Measurements from ENCODE around the gene PRSS50.
"Not testable (repeated sequence)": the region's sequence is repeated elsewhere in the genome, so short reads cannot be mapped to it uniquely, and the experiment has no call there.

PRSS50 gene

DNA sequence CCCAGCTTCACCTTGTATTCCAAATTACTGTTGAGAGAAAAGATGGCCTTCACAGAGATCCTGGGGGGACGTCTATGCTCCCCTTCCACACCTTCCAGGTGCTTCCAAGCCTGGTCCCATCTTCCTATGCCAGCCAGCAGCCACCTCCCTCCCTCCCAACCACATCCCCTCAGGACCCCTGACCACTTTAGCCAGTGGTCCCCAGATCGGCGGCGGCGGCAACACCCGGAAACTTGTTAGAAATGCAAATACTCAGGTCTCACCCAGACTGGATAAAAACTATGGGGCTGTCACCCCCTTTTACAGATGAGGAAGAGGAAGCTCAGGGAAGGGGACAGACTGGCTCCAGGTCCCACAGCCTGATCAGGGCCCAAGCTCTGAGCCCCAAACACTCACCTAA lies 38.0 kb upstream of the PRSS50 start:
- no peaks in the 10 kb centered on the region for H3K9me3 ChIP-seq
- no peaks in the 10 kb centered on the region for H3K4me1 ChIP-seq
- TF ChIP-seq, protein P1, sequence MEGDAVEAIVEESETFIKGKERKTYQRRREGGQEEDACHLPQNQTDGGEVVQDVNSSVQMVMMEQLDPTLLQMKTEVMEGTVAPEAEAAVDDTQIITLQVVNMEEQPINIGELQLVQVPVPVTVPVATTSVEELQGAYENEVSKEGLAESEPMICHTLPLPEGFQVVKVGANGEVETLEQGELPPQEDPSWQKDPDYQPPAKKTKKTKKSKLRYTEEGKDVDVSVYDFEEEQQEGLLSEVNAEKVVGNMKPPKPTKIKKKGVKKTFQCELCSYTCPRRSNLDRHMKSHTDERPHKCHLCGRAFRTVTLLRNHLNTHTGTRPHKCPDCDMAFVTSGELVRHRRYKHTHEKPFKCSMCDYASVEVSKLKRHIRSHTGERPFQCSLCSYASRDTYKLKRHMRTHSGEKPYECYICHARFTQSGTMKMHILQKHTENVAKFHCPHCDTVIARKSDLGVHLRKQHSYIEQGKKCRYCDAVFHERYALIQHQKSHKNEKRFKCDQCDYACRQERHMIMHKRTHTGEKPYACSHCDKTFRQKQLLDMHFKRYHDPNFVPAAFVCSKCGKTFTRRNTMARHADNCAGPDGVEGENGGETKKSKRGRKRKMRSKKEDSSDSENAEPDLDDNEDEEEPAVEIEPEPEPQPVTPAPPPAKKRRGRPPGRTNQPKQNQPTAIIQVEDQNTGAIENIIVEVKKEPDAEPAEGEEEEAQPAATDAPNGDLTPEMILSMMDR (IDR thresholded peaks at IDR 0.05; ENCODE audit: low read depth, low read length) = no peak
- no peak overlapping the region for H3K4me3 ChIP-seq (ENCODE audit: low read depth, low read length)
- no peaks in the 10 kb centered on the region for H3K36me3 ChIP-seq
- no peak for DNase-seq
- H3K27me3 ChIP-seq = no peaks in the 10 kb centered on the region

DNA sequence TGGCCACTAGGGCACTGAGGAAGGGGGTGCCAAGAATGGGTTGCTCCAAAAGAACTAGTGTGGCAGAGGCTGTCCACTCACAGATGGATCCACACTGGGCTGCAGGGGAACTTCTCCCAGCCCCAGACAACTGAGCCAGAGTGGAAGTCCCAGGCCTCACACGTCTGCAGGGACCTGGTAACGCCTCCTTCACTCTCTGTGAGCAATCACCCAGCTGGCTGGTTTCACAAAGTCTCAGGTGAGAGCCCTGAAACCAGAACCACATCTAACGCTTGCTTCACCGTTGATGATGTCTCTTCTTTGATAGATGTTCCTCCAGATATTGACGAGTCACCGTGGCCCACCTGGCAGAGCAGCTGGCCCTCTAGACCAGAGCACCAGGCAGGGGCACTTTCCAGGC lies 35.5 kb upstream of the PRSS50 start:
- H3K4me3 ChIP-seq (ENCODE audit: low read depth, low read length); H3K27me3 ChIP-seq; DNase-seq; H3K4me1 ChIP-seq; H3K9me3 ChIP-seq; H3K36me3 ChIP-seq: not testable (repeated sequence)

DNA sequence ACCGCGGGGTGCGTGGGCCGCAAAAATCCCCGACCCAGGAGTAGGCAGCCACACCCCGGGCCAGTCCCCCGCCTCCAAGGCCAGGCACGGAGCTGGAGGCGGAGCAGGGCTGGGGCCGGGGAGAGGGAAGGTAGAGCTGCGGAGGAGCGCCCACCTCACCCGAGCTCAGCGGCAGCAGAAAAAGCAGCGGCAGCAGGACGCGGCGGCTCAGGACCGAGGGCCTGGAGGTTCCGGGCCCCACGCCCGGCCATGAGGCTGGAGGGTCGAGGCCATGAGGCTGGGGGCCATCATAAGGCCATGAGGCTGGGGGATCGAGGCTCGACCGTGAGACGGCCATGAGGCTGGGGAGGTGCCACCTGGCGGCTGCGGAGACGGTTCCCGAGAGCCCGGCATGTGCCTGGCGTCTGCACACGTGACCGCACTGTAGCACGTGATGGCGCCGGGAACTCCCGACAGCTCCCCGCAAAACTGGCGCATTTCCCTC lies 32.9 kb upstream of the PRSS50 start:
- Histone ChIP-seq H3K9me3 (no peaks in the 10 kb centered on the region), H3K27me3 (no peaks in the 10 kb centered on the region), H3K4me1 (no peaks in the 10 kb centered on the region), H3K36me3 (no peaks in the 10 kb centered on the region), H3K4me3 (ENCODE audit: low read depth, low read length) (no peak overlapping the region)
- no peak for DNase-seq
- TF ChIP-seq, protein P1 (IDR thresholded peaks at IDR 0.05; ENCODE audit: low read depth, low read length) = no peak

DNA sequence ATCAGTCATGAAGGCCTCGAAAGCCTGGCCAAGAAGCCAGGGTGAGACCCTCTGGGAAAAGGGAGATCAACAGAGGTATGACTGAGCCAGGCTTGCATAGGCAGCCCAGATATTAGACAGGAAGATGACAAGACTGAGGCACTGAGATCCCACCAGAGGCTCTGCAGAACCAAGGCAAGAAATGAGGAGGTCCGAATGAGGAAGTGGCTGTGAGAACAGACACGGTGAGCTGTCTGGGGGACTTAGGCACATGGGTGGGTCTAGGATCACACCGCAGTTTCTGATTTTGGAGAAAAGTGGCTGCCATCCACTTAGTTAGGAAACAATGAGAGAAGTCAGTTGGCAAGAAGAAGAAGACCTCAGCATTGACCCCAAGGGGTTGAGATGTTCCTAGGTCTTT lies 31.5 kb upstream of the PRSS50 start:
- TF ChIP-seq, protein P1 (IDR thresholded peaks at IDR 0.05; ENCODE audit: low read depth, low read length) = no peak
- H3K27me3 ChIP-seq = no peaks in the 10 kb centered on the region

DNA sequence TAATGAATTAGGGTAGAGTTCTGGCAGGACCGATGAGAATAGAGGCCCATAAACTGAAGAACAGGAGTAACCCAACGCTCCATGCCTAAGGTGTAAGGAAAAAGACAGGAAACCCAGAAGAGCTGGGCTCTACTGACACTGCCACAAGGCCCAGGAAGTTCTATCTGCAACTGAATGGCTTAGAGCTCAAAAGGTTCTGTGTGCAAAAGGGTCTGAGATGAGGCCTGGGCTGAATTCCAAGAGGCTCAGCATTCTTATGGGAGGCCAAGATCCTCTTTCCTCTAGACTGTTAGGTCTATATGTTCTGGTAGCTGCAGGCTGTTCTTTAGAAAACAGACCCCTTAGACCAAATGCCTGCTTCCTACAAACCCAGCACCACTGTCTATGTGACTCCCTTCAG lies 30.5 kb upstream of the PRSS50 start:
- H3K4me1 ChIP-seq = no peaks in the 10 kb centered on the region
- H3K36me3 ChIP-seq = no peaks in the 10 kb centered on the region
- no peaks in the 10 kb centered on the region for H3K9me3 ChIP-seq
- no peaks in the 10 kb centered on the region for H3K27me3 ChIP-seq
- TF ChIP-seq, protein P1 (IDR thresholded peaks at IDR 0.05; ENCODE audit: low read depth, low read length) = no peak
- DNase-seq = no peak
- H3K4me3 ChIP-seq (ENCODE audit: low read depth, low read length) = no peak overlapping the region

More for the DNA sequence above, 31.5 kb upstream of the PRSS50 start:
- Histone ChIP-seq H3K9me3 (no peaks in the 10 kb centered on the region), H3K4me3 (ENCODE audit: low read depth, low read length) (no peak overlapping the region), H3K4me1 (no peaks in the 10 kb centered on the region), H3K36me3 (no peaks in the 10 kb centered on the region)
- DNase-seq = no peak

DNA sequence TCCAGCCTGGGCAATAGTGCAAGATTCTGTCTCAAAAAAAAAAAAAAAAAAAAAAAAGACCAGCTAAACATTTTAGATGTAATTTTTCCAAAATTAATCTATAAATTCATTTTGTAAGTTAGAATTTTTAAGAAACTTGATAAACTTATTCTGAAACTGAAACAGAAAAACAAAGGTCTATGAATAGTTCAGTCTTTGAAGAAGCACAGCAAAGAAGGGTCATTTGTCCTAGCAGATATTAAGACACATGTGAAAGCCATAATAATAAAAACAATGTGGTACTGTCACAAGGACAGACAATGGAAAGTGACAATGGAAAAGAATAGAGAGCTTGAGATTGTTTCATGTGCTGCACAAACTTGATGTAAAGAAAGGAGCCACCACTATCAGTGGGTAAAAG lies 29.0 kb upstream of the PRSS50 start:
- Histone ChIP-seq H3K9me3 (no peaks in the 10 kb centered on the region), H3K4me3 (ENCODE audit: low read depth, low read length) (no peak overlapping the region), H3K4me1 (no peaks in the 10 kb centered on the region), H3K36me3 (no peaks in the 10 kb centered on the region), H3K27me3 (no peaks in the 10 kb centered on the region)
- TF ChIP-seq, protein P1 (IDR thresholded peaks at IDR 0.05; ENCODE audit: low read depth, low read length) = no peak
- DNase-seq = no peak
